ENCODE results near the gene TMEM232. TPM values are rescaled to one million over a fixed set of nuclear protein-coding genes. Genes with fewer than 3 reads are reported as not detected.
A peak's percentile ranks its signal among the peaks of the same experiment; 100 is the strongest.

Gene TMEM232
- total RNA-seq, 1 experiment from 2014 or later, result 1.3 TPM

DNA sequence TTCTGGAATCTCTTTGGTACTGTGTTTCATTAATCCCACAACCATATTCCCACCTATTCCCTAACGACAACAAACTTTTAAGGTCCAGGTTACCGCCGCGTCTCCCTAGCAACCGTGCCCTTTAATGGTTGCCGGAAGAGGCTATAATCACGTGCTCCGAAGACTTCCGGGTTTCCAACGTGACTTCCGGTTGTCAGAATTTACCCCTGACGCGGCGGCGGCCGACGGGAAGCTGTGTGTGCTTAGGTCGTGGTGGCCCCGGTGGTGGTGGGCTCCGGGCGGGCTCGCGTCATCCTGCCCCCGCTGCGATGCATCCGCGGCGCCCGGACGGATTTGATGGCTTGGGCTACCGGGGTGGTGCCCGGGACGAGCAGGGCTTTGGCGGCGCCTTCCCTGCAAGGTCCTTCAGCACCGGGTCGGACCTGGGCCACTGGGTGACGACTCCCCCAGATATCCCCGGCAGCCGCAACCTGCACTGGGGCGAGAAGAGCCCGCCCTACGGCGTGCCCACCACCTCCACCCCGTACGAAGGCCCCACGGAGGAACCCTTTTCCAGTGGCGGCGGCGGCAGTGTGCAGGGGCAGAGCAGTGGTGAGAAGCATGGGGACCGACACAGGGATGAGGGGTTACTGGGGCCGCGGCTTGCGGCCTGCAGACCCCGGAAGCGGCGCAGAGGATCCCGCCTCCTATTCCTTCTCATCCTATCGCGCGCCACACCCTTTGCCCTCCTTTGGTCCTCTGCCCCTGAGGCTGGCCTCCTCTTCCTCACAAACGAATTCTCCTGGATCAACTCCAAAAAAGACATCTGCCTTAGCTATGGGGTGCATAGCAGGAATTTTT lies 12.6 kb upstream of the TMEM232 start, which contains the start of gene SLC25A46 (continued):
- TF ChIP-seq, protein P1, sequence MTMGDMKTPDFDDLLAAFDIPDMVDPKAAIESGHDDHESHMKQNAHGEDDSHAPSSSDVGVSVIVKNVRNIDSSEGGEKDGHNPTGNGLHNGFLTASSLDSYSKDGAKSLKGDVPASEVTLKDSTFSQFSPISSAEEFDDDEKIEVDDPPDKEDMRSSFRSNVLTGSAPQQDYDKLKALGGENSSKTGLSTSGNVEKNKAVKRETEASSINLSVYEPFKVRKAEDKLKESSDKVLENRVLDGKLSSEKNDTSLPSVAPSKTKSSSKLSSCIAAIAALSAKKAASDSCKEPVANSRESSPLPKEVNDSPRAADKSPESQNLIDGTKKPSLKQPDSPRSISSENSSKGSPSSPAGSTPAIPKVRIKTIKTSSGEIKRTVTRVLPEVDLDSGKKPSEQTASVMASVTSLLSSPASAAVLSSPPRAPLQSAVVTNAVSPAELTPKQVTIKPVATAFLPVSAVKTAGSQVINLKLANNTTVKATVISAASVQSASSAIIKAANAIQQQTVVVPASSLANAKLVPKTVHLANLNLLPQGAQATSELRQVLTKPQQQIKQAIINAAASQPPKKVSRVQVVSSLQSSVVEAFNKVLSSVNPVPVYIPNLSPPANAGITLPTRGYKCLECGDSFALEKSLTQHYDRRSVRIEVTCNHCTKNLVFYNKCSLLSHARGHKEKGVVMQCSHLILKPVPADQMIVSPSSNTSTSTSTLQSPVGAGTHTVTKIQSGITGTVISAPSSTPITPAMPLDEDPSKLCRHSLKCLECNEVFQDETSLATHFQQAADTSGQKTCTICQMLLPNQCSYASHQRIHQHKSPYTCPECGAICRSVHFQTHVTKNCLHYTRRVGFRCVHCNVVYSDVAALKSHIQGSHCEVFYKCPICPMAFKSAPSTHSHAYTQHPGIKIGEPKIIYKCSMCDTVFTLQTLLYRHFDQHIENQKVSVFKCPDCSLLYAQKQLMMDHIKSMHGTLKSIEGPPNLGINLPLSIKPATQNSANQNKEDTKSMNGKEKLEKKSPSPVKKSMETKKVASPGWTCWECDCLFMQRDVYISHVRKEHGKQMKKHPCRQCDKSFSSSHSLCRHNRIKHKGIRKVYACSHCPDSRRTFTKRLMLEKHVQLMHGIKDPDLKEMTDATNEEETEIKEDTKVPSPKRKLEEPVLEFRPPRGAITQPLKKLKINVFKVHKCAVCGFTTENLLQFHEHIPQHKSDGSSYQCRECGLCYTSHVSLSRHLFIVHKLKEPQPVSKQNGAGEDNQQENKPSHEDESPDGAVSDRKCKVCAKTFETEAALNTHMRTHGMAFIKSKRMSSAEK (CRISPR knock-in tag; IDR thresholded peaks at IDR 0.05; ENCODE audit: borderline replicate concordance), result no peak
- TF ChIP-seq, protein P2, sequence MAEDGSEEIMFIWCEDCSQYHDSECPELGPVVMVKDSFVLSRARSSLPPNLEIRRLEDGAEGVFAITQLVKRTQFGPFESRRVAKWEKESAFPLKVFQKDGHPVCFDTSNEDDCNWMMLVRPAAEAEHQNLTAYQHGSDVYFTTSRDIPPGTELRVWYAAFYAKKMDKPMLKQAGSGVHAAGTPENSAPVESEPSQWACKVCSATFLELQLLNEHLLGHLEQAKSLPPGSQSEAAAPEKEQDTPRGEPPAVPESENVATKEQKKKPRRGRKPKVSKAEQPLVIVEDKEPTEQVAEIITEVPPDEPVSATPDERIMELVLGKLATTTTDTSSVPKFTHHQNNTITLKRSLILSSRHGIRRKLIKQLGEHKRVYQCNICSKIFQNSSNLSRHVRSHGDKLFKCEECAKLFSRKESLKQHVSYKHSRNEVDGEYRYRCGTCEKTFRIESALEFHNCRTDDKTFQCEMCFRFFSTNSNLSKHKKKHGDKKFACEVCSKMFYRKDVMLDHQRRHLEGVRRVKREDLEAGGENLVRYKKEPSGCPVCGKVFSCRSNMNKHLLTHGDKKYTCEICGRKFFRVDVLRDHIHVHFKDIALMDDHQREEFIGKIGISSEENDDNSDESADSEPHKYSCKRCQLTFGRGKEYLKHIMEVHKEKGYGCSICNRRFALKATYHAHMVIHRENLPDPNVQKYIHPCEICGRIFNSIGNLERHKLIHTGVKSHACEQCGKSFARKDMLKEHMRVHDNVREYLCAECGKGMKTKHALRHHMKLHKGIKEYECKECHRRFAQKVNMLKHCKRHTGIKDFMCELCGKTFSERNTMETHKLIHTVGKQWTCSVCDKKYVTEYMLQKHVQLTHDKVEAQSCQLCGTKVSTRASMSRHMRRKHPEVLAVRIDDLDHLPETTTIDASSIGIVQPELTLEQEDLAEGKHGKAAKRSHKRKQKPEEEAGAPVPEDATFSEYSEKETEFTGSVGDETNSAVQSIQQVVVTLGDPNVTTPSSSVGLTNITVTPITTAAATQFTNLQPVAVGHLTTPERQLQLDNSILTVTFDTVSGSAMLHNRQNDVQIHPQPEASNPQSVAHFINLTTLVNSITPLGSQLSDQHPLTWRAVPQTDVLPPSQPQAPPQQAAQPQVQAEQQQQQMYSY (CRISPR knock-in tag; IDR thresholded peaks at IDR 0.05), result no peak
- TF ChIP-seq GRHL2 (CRISPR knock-in tag; IDR thresholded peaks at IDR 0.05; ENCODE audit: insufficient replicate concordance, severe bottlenecking), result no peak
- no peak; the same call in 1 of the 2 replicates for TF ChIP-seq NFYB (CRISPR knock-in tag; conservative IDR thresholded peaks at IDR 0.05; ENCODE audit: low read depth)
- TF ChIP-seq ZNF317 (CRISPR knock-in tag; IDR thresholded peaks at IDR 0.05; ENCODE audit: borderline replicate concordance, low read depth), result no peak
- TF ChIP-seq ZBTB21 (CRISPR knock-in tag; IDR thresholded peaks at IDR 0.05; ENCODE audit: borderline replicate concordance), result no peak
- TF ChIP-seq ZNF416 (CRISPR knock-in tag; IDR thresholded peaks at IDR 0.05), result no peak
- TF ChIP-seq, protein P3, sequence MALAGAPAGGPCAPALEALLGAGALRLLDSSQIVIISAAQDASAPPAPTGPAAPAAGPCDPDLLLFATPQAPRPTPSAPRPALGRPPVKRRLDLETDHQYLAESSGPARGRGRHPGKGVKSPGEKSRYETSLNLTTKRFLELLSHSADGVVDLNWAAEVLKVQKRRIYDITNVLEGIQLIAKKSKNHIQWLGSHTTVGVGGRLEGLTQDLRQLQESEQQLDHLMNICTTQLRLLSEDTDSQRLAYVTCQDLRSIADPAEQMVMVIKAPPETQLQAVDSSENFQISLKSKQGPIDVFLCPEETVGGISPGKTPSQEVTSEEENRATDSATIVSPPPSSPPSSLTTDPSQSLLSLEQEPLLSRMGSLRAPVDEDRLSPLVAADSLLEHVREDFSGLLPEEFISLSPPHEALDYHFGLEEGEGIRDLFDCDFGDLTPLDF (CRISPR knock-in tag; IDR thresholded peaks at IDR 0.05), result no peak
- TF ChIP-seq, protein P4, sequence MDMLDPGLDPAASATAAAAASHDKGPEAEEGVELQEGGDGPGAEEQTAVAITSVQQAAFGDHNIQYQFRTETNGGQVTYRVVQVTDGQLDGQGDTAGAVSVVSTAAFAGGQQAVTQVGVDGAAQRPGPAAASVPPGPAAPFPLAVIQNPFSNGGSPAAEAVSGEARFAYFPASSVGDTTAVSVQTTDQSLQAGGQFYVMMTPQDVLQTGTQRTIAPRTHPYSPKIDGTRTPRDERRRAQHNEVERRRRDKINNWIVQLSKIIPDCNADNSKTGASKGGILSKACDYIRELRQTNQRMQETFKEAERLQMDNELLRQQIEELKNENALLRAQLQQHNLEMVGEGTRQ (CRISPR knock-in tag; IDR thresholded peaks at IDR 0.05), result peak; percentile 96
- TF ChIP-seq, protein P5, sequence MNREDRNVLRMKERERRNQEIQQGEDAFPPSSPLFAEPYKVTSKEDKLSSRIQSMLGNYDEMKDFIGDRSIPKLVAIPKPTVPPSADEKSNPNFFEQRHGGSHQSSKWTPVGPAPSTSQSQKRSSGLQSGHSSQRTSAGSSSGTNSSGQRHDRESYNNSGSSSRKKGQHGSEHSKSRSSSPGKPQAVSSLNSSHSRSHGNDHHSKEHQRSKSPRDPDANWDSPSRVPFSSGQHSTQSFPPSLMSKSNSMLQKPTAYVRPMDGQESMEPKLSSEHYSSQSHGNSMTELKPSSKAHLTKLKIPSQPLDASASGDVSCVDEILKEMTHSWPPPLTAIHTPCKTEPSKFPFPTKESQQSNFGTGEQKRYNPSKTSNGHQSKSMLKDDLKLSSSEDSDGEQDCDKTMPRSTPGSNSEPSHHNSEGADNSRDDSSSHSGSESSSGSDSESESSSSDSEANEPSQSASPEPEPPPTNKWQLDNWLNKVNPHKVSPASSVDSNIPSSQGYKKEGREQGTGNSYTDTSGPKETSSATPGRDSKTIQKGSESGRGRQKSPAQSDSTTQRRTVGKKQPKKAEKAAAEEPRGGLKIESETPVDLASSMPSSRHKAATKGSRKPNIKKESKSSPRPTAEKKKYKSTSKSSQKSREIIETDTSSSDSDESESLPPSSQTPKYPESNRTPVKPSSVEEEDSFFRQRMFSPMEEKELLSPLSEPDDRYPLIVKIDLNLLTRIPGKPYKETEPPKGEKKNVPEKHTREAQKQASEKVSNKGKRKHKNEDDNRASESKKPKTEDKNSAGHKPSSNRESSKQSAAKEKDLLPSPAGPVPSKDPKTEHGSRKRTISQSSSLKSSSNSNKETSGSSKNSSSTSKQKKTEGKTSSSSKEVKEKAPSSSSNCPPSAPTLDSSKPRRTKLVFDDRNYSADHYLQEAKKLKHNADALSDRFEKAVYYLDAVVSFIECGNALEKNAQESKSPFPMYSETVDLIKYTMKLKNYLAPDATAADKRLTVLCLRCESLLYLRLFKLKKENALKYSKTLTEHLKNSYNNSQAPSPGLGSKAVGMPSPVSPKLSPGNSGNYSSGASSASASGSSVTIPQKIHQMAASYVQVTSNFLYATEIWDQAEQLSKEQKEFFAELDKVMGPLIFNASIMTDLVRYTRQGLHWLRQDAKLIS (CRISPR knock-in tag; IDR thresholded peaks at IDR 0.05; ENCODE audit: borderline replicate concordance), result no peak
- TF ChIP-seq, protein P6, sequence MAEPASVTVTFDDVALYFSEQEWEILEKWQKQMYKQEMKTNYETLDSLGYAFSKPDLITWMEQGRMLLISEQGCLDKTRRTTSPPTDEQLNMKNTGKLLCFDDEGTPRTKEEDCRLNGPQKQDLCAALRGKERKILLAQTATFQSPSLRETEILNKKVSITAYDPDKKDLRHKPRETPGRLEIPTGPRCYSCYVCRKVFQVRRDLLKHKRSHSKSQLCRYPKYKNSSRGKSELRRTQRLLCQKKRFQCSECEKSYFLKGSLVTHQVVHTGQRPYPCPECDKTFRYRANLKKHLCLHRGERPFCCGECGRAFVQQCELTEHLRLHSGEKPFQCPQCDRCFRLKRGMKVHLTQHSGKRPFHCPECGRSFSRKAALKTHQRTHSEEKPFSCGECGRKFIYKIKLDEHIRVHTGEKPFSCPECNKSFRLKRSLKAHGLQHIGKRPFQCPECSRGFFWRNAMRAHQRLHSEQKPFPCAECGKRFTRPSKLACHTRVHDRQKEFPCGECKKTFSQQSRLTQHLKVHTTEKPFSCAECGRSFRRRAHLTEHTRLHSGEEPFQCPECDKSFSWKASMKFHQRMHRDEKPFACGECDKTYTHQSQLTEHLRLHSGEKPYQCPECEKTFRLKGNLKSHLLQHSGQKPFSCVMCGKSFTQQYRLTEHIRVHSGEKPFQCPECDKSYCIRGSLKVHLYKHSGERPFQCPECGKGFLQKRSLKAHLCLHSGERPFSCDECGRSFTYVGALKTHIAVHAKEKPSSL (CRISPR knock-in tag; conservative IDR thresholded peaks at IDR 0.05), result no peak
- TF ChIP-seq, protein P7, sequence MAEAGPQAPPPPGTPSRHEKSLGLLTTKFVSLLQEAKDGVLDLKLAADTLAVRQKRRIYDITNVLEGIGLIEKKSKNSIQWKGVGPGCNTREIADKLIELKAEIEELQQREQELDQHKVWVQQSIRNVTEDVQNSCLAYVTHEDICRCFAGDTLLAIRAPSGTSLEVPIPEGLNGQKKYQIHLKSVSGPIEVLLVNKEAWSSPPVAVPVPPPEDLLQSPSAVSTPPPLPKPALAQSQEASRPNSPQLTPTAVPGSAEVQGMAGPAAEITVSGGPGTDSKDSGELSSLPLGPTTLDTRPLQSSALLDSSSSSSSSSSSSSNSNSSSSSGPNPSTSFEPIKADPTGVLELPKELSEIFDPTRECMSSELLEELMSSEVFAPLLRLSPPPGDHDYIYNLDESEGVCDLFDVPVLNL (CRISPR knock-in tag; IDR thresholded peaks at IDR 0.05; ENCODE audit: borderline replicate concordance, low read depth), result no peak
- TF ChIP-seq MYBL2 (CRISPR knock-in tag; IDR thresholded peaks at IDR 0.05), result 0 out of 2 replicates have a peak, but pooled peaks have one; percentile 40
- no peak for TF ChIP-seq NR2C2 (CRISPR knock-in tag; IDR thresholded peaks at IDR 0.05)
- no peak for TF ChIP-seq ELF4 (CRISPR knock-in tag; IDR thresholded peaks at IDR 0.05; ENCODE audit: low read depth)

All from WTC11 (cell line).